NCI-H1048 (cell line): ENCODE measurements around the gene GNAL.
"Not testable (repeated sequence)": the region's sequence is repeated elsewhere in the genome, so short reads cannot be mapped to it uniquely, and the experiment has no call there.

Source experiments
- DNase-seq: peaks from one replicate; lab custom pipeline; 2025; lab: John Stamatoyannopoulos, UW

GNAL gene

DNA sequence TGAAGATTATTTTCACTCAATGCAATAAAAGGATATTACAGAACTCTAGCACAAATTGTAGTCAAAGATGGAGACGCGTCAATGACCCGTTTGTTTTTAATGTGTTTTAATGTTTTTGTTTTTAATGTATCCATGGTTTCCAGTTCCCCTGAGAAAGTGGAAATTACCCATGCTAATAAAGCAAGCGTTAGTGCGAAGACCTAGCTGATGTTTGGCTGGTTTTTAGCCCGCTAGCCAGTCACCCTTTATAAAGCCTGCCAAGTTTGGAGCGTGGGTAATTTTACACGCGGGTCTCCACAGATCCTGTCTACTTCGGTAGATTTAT, 161.7 kb downstream of the GNAL start:
- DNase-seq = no peak

DNA sequence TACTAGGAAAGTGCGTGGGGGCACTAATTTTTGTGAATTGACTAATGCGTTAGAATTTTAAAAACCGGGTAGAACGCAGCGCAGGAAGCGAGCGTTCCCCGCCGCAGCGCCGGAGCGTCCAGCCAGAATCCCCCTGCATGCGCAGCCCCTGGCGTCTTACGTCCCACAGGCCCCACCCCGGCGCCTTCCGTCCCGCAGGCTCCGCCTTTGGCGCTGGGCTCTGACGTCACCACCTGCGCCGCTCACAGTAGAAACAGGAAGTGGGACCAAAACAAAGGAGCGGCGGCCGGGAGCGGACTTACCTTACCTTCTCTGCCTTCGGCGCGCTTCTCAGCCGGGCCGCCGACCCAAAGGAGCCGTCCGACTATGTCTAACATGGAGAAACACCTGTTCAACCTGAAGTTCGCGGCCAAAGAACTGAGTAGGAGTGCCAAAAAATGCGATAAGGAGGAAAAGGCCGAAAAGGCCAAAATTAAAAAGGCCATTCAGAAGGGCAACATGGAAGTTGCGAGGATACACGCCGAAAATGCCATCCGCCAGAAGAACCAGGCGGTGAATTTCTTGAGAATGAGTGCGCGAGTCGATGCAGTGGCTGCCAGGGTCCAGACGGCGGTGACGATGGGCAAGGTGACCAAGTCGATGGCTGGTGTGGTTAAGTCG, 162.2 kb downstream of the GNAL start, which contains the start of gene CHMP1B:
TSS of gene CHMP1B (plus strand) at position 268 of the 660 bp plus-strand sequence. CDS start at position 367, 99 bp downstream.
- DNase-seq = peak; percentile 91

DNA sequence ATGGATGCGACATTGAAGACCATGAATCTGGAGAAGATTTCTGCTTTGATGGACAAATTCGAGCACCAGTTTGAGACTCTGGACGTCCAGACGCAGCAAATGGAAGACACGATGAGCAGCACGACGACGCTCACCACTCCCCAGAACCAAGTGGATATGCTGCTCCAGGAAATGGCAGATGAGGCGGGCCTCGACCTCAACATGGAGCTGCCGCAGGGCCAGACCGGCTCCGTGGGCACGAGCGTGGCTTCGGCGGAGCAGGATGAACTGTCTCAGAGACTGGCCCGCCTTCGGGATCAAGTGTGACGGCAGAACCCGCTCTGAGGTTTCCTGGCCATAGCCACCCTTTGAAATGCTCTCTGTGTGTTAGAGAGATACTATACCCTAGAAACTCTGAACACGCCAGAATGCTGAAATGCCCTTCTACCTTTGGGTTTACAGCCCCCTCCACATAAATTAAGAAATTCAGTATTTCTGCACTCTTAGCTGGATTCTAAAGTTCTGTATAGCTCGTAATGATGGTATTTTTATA, 162.8 kb downstream of the GNAL start:
- no peak for DNase-seq

DNA sequence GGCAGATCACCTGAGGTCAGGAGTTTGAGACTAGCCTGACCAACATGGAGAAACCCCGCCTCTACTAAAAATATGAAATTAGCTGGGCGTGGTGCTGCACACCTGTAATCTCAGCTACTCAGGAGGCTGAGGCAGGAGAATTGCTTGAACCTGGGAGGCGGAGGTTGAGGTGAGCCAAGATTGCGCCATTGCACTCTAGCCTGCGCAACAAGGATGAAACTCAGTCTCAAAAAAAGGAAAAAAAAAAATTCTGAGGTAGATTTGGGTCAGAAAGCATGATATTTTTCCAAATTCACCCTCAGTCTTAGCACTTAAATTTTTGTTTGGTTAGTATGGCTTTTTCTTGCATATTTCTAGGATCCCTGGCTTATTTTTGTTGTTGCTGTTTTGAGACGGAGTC, 165.5 kb downstream of the GNAL start:
- DNase-seq = not testable (repeated sequence)

DNA sequence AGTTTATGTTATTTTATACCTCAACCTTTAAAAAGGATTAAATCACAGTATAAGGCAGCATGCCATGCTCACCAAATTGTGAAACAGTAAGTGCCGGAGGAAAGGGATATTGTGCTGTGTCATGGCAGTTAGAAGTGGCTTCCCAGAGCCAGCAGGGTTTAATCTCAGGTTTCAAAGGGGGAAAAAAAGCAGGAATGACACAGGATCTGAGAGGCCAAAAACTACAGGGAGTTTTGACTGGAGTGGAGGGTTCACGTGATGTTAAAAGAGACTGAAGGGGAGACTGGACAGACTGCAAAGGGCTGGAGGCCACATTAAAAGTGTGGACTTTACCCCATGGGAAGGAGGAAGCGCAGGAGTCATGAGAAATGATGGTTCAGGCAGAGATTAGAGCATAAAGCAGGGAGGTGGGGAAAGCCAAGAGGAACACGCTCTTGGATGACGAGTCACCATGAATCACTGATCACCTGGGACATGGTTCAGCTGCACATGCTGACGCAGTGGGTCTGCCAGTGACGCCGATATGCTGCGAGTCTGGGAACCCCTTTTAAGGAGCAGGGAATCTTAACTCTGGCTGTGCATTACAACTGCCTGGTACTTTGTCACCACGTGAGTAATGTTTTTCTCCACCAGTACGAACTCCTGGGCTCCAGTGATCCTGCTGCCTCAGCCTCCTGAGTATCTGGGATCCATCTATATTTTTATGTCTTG, 168.3 kb downstream of the GNAL start:
- no peak for DNase-seq

DNA sequence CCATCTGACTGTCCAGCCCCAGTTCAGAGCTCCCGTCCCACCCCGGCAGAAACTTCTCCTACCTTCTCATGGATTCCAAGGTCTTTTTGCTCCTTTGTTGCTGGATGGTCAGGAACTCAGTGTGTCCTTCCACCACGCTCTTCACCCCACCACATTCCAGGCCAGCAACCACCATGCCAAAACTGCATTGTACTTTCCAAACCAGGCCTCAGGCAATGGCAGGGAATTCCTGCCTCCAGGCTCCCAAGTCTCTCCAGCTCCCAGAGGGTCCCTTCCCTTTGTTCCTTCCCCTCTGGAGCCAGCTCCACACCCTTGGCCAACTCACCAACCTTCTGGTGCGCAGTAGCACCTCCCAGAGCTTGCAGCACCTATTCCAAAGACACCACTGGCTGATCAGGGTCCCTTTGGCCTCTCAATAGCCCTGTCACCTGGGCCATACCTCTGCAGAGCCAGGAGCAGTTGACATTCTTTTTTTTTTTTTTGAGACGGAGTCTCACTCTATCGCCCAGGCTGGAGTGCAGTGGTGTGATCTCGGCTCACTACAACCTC, 170.3 kb downstream of the GNAL start:
- DNase-seq = no peak

DNA sequence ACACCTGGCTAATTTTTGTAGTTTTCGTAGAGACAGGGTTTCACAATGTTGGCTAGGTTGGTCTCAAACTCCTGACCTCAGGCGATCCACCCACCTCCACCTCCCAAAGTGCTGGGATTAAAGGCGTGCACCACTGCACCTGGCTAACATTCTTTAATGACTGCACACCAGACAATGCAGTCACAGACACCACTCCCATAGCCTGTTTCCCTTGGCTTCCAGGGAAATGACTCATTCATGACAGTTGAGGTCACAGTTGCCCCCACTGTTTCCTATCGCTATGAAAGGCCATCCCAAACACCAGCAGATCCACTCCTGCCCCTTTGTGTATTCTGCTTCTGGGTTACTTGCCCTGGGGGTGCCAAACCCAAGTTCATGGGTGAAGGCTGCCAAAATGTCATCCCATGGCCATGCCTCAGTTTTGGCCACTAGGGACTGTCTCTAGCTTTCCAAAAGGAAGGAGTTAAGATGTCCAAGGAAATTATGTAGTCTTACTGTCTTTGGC, 170.9 kb downstream of the GNAL start:
- no peak for DNase-seq

DNA sequence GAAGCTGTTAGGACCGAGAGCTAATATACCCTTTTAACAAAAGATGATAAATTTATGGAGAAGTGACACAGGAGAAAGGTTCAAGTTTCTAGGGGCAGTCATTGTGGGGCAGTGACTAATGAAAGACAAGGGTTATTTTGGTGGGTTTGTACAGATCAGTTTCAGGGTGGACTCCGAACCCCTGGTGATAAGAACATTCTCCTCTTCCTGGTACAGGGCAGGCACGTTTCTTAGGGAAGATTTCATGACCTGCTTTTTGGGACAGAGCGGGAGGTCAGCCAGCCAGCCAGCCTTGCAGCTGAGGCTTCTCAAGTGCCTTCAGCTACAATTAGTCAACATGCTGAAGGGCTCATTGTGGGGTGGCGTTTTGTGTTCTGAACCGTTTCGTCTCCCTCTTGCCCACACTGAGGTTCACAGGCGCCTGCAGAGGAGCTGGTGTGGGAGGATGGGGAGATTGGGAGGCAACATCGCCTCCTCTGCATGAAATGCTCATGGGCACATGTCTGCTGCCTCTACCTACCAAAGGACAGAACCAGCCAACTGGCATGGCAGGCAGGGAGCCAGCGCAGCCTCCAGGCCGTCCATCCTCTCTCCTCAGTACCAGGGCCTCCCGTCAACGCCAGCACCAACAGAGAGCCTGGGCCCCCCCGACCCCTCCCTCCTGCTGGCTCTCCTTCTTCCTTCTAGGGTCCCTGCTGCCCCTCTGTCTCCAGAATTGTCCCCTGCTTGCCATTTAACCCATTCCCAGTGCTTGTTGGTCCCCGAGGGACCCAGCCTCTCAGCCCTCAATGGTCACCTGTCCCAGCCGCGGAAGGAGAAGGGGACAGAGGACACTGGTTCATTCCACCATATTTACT, 171.8 kb downstream of the GNAL start:
- DNase-seq = no peak

DNA sequence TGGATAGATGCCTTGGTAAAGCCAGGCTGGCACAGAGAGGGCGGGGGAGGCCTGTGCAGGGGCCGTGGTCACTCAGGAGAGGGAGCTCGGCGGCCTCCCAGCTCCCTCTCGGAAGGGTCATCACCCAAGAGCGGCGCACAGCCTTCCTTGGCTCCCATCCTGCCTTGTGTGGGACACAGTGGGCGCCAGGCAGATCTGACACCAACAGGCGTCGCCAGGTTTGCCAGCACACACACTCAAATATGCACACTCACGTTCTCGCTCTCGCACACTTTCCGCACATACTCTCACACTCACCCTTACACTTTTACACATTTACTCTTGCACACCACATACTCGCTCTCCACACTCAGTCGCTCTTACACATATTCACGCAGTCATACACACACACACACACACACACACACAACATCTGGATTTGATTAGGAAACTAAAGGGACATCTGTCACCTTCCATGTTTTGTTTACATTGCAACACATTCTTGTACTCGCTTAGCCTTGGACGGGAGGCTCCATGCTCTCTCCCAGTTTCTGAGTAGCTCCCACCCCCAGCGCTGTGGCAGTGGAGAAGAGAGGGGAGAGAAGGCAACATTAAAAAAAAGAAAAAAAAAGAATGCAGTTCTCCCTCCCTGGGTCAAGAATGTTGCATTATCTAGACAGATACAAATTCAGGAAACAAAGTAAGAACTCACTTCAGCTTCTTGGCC, 172.7 kb downstream of the GNAL start:
- no peak for DNase-seq

DNA sequence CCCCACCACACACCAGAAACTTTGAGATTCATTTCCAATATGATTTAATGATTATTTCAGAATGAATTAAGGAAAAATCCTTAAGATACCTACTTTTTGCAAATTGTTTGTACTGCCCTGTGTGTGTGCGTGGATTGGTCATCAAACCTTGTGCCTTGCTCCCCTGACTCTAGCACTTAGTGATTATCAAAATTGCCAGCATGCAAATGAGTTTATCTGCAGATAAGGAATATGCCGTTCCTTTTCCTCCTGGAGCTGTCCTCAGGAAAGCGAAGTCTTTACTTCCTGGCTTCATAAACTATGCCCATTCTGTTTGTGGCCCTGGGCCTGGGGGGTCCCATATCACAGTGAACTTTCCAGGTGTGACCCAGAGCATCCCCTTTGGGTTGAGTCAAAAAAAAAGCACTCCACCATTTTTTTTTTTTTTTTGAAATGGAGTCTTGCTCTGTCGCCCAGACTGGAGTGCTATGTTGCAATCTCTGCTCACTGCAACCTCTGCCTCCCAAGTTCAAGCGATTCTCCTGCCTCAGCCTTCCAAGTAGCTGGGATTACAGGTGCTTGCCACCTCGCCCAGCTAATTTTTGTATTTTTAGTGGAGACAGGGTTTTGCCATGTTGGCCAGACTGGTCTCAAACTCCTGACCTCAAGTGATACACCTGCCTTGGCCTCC, 173.5 kb downstream of the GNAL start:
- no peak for DNase-seq

DNA sequence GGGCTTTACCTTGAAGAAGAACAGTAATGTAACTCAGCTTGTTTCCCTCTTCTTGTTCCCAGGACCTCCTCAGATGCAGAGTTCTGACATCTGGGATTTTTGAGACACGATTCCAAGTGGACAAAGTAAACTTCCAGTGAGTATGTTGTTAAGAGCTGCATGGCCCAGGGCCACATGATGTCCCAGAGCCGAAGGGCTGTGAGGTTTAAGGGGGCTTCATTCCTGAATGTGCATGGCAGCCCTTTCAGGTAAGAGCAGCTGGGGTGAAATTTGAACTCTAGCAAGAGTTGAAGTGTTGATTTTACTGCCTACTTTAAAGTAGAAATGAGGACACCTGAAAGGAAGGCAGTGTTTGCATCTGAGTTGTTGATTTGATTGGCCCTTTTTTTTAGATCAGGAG, 175.4 kb downstream of the GNAL start:
- DNase-seq = no peak

DNA sequence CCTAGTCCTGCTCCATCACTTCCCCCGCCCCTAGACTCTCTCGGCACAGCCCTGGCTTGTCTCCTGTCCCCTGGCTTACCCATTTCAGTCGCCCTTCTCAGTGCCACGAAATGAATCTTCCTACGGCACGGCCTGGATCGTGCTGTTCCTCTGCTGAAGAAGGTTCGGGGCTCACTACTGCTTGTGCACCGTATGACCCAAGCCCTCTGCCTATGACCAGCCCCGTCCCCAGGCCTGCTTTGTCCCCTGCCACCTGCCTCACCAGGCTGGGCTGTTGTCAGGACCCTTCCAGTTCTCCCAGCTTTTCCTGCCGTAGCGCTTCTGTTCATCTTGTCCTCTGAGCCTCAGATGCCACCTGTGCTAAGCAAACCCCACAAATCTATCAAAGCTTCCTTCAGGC, 176.0 kb downstream of the GNAL start:
- DNase-seq = no peak

DNA sequence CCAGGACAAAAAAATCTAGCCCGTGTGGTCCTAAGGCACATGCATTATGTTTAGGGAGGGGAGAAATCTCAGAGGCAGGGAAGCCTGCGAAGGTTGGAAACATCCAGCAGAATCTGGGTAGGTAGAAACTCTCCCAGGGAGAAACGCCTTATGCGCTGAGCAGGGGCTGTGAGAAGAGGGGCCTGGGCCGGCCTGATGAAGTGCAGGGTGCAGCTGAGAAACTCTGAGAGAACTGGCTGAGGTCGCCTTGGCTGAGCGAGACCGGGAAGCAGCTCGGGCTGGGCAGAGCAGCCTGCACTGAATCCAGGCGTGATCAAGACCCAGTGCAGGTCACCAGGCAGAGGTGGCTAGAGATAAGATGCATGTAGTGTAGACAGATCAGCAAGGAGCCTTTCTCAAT, 177.3 kb downstream of the GNAL start:
- no peak for DNase-seq

DNA sequence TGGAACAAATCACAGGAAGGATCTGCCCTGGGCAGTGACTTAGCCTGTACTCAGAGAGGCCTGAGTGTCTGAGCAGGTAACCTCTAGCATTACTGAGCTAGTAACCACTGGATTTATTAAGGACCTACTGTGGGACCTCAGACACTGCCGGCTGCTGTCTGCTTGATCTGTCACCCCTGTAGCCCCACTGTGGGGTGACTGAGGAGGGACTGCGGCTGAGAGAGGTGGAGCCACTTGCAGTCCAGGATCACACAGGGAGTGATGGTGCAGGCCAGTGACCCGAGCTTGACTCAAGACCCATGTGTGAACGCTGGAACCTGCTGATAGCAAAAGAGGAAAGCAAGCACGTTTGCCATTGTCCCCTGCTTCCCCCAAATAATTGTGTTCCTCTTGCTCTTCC, 177.7 kb downstream of the GNAL start:
- no peak for DNase-seq

DNA sequence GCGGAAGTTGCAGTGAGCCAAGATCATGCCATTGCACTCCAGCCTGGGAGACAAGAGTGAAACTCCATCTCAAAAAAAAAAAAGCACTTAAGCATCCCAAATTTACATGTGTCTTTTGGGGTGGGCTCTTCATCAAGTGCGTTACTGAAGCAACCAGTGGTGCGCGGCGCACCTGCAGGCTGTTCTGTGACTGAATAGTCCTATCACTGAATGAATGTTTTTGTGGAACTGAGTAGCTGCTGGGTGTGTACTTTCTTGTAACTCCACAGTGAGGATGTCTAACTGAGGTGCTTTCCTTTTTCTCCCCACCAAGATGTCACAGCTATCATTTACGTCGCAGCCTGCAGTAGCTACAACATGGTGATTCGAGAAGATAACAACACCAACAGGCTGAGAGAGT, 179.2 kb downstream of the GNAL start:
- no peak for DNase-seq

DNA sequence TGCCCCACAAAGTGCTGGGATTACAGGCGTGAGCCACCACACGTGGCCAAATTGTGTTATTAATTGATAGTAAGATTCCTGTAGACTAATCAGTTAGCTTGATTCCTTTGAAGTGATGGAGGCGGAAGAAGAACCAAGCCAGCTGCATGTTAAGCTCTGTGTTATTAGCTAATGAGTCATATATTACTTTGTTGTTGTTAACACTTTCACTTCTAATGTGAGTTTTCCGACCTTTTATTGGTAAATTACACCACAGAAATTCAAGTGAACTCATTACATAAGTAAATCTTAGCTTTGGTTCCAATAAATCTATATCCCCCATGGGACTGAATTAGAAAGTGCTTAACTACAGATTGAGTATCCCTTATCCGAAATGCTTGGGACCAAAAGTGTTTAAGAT, 182.4 kb downstream of the GNAL start:
- DNase-seq = no peak

DNA sequence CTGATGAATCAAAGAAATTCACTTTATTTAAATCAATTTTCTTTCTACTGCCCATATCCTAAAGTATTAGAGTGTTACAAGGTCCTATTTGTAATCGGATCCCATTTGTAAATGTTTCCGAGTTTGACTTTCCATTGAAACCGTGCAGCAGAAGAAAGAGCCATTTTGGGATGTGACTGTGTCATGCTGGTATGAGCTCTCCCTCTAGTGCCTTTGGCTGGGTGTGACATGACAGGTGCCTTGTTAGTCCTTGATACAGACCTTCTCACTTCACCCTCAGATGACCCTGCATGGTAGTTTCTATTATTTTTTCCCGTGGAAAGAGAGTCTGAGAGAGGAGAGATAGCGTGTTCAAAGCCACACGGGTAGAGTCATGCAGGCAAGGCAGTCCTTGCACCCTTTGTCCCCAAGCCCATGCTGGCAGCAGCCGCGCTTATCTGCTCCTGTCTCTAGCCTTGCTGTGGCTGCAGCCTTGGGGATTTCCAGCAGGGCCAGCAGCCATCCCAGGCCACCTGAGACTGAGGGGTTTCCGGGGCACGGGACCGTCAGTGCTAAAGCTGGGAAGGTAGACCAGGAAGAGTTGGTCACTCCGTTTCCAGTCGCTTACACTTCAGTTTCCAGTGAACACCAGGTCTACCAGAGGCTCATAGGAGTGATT, 183.5 kb downstream of the GNAL start:
- DNase-seq = no peak

DNA sequence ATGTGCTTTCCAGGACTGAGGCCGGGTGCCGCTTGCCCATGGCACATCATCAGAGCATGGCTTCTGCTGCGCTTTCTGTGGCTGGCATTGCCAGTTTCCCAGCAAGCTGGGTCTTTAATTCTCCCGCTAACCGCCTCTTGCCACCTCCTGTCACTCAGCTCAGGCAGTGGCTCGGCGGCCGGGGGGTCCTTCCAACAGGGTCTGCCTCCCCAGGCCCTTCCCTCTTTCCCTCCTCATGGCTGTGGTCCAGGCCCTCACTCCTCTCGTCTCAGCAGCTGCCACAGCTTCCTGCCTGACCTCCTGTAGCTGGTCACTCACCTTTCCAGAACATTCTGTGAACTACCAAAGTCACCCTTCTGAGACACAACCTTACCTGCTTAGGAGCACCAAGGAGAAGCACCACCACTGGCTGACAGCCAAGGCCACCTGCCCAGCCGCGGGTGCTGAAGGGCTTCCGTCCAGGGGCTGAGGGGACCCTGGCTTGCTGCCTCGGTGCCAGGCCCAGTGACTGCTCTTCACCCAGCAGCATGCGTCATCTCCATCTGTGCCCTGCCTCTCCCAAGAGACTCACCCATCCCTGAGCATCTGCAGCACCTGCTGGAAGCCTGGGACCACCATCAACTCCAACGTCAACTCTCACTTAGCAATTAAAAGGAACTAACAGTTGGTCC, 184.7 kb downstream of the GNAL start:
- no peak for DNase-seq

DNA sequence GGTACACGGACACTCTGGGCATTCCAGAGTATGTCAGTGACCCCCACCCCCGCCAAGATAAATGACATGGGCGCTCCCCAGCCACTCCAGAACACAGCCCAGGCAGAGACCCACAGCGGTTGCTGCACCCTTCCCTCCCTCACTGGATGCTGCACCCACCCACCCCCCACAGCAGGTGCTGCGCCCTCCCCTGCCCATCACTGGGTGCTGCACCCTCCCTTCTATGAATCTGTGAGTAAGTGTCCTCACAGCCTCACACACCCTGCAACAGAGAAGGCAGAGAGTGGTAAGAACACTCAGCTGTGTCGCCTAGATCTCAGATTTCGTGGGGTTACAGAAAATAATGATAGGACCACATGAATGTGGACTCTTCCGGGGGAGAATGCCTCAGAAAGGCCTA, 185.6 kb downstream of the GNAL start:
- no peak for DNase-seq
